OCI-LY7 (cell line): ENCODE data around the gene PDRG1.

Source experiments
- EZH2phosphoT487 ChIP-seq: fragments of 200-600 bp; sonication (generic); IDR thresholded peaks from 2 replicates; pipeline ENCODE4 v1.6.1; 2018; ENCODE audit warnings: low read depth, borderline replicate concordance, mild to moderate bottlenecking, mixed run types, antibody characterized with exemption, low read length, moderate library complexity, mixed read lengths
- TF ChIP-seq, protein P1 (sequence below): fragments of 200-600 bp; sonication (generic); conservative IDR thresholded peaks from 2 replicates; pipeline ENCODE4 v1.5.1; 2014; ENCODE audit warnings: mild to moderate bottlenecking, antibody characterized with exemption, low read length, moderate library complexity, mixed read lengths

GRCh38 chr20:31966991-31967655, 15.3 kb upstream of the PDRG1 start:
- TF ChIP-seq, protein P1, sequence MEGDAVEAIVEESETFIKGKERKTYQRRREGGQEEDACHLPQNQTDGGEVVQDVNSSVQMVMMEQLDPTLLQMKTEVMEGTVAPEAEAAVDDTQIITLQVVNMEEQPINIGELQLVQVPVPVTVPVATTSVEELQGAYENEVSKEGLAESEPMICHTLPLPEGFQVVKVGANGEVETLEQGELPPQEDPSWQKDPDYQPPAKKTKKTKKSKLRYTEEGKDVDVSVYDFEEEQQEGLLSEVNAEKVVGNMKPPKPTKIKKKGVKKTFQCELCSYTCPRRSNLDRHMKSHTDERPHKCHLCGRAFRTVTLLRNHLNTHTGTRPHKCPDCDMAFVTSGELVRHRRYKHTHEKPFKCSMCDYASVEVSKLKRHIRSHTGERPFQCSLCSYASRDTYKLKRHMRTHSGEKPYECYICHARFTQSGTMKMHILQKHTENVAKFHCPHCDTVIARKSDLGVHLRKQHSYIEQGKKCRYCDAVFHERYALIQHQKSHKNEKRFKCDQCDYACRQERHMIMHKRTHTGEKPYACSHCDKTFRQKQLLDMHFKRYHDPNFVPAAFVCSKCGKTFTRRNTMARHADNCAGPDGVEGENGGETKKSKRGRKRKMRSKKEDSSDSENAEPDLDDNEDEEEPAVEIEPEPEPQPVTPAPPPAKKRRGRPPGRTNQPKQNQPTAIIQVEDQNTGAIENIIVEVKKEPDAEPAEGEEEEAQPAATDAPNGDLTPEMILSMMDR: no peak
- no peak for TF ChIP-seq EZH2phosphoT487
